ENCODE results near the gene IL18BP.

IL18BP gene

DNA sequence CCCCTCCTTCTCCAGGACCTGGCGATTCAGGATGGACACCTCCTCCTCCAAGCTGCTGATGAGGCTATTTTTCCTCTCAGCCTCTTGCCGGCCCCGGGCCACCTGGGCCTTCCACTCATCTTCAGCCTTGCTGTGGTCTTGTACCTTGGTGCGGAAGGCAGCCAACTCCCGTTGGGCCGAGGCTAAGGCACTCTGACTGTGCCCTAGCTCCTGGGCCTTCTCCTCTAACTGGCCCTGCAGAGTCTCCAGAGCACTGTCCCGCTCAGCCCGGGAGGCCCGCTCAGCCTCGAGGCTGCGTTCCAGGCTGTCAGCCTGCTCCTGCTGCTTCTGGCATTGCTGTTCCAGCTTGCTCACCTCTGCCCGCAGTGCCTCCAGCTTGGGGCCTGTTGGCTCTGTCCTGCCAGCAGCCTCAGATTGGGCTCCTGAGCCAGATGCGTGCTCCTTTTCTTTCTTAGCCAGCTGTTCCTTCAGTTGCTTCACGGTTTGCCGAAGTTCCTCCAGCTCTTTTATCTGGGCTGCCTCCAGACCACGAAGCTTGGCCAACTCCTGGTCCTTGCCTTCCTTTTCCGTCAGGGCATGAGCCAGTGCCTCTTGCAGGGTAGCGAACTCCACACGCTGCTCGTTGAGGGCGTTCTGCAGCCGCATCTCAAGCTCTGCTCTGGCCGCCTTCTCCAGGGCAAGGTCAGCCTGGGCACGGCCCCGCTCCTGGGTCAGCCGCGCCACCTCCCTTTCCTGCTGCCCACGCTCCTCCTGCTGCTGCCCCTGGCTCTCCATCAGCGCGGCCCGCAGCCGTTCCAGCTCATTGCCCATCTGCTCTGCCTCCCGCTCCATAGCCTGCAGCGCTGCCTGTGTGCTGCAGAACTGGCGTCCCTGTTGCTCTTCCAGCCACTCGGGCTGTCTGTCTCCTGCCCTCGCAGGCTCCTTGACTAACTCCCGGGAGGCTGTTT, 15.3 kb downstream of the IL18BP start:
- no peak for DNase-seq

DNA sequence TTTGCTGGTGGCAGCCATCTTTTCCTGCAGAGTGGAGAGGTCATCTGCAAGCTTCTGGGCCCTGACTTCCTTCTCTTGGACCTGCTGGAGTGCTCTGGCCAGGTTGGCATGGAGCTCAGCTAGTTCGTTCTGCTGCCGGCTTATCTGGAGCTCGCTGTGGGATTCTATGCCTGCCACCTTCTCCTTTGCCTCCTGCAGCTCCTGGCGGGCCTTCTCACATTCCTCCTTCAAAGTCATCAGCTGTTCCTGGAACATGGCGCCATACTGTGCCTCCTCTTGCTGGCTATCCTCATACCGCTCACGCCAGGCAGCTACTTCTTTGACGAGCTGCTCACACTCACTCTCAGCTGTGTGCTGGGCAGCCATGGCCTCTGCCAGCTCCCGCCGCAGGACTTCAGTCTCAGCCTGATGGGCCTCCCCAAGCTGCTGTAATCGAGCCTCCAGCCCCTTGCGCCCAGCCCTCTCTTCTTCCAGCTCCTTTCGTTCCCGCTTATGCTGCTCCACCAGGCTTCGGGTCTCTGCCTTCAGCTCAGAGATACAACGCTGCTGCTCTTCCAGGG, 16.1 kb downstream of the IL18BP start:
- DNase-seq, result no peak

DNA sequence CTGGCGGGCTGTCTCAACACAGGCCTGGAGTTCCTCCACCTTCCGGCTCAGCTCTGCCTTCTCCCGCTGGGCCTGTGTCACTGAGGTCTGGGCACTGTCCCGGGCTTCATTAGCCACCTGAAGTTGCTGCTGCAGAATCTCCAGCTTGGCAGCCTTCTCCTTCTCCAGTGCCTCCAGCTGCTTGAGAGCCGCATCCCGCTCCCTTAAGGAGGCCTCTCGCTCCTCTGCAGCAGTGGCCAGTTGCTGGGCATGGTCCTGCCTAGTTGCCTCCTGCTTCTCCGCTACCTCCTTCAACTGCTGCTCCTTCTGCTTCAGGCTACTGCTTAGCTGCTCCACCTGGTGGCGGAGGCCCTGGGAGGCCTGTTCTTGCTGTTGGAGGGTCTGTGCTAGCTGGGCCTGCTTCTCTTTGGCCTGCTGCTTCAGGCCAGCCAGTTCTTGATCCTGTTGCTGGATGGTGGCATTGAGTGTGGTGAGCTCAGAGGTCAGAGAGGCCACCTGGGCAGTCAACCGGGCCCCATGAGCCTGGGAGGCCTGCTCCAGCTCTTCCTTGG, 16.9 kb downstream of the IL18BP start:
- no peak for DNase-seq

DNA sequence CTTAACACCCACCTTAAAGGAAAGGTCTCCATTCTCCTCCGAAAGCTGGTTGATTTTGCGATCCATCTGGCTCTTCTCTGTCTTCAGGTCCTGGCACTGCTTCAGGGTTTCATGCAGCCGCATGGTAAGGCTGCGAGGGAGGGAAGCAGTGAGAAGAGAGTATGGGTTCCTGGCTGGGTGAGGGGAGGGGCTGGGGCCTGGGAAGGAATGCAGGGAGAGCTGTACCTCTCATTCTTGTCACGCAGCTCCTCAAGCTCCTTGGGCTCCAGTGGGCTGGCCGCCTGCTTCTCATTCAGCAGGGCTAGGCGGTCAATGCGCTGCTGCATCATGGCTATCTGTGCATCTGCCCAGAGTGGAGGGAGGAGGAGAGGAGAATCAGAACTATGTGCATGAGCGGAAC, 19.5 kb downstream of the IL18BP start:
- DNase-seq, result no peak

DNA sequence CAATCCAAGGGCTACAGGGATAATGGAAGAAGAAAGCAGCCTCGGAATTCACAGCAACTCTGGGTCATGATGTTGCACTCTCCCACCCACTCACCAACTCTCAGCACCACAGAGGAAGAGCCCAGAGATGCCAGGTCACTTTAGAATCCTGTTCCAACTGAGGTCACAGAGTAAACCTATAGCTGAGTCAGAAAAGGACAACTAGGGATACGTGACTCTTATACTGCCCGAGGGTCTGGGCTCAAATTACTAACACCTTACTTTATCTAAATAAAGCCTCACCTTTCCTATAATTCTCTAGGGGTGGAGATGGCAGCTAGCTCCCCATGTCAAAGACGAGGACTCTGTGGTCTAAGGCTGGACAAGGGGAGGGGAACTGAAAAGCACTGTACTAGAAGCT, 24.6 kb downstream of the IL18BP start:
- no peak for DNase-seq

DNA sequence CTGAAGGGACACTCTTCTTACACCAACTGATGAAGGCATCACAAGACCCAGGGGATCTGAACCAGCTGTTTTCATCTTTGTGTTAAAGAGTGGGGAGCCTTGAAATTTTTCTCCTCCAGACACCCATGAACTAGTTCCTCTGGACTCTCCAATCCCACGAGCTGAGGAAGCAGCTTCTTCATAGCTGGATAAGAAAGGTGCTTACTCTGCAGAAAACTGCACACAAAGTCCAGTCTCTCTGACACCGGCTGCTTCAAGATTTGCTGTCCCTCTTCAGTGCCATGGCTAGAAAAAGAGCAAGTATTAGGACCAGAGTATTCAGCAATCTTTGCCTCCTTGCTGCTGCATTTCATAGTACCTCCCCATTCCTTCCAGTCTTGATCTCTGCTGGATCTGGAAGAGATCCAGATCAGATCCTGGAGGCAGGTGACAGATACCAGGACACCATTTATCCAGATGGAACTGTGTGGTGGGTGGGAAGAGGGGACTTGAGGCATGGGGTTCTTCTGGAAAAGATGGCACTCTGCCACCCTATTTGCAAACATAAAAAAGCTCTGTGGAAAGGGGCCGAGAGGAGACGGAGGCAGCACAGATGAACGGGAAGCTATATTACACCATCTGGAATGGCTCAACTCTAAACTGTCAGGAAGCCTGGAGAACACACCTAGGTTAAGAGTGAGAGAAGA, 25.5 kb downstream of the IL18BP start:
- no peak for DNase-seq

DNA sequence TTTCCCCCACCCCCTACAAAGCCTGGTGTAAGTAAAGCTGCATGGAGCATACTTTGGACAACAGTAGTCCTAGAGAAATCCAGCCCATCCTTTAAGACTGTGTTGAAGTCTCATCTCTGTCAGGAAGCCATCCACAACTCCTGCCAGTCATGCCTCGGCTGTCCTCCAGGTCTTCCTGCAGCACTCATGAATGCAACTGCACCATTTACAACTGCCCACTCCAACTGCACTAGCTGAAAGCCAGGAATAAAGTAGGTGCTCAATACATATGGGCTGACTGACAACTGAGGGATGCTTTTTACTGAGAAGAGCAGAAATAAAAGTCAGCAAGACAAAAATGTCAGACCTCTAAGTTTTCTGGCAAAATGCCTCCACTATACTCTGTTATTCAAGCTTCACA, 27.4 kb downstream of the IL18BP start:
- no peak for DNase-seq

DNA sequence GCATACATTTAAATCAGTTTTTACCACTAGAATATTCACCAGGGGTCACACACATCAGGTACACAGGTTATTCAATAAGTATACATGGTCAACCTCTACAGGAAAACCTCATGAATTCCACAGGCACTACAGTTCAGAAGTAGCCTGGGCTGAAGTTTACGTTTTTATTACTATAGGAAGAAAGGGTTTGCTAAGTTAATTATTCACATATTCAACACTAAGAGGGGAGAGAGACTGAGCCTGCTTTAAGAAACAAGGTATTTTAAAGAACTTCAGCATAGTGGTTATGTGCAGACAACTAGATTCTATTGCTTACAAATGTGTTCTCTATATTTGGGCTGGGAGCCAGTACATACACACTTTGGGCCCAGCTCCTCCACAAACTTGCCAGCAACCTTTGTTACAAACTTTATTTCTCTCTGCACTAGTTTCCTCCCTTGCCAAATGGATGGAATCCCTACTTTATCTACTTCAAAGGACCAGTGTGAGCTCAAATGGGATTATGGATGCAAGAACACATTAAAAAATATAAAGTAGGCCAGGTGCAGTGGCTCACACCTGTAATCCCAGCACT, 31.9 kb downstream of the IL18BP start:
- no peak for DNase-seq

DNA sequence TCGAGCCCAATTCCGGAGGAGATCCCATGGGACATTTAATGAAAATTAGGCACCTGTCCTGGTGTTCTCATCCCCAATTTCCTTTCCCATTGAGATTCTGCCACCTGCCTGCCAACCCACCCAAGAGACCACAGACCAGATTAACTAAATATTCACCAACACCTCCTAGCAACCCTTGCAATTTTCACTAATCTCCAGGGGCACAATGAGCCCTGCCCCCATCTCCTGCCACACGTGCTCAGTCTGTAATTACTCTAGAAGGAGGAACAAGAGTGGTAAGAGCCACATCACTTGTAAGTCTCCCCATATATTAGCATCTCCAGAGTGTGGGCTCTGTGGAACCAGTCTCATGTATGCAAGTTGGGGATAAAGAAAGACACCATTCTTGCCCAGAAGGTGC, 38.0 kb downstream of the IL18BP start:
- no peak for DNase-seq

DNA sequence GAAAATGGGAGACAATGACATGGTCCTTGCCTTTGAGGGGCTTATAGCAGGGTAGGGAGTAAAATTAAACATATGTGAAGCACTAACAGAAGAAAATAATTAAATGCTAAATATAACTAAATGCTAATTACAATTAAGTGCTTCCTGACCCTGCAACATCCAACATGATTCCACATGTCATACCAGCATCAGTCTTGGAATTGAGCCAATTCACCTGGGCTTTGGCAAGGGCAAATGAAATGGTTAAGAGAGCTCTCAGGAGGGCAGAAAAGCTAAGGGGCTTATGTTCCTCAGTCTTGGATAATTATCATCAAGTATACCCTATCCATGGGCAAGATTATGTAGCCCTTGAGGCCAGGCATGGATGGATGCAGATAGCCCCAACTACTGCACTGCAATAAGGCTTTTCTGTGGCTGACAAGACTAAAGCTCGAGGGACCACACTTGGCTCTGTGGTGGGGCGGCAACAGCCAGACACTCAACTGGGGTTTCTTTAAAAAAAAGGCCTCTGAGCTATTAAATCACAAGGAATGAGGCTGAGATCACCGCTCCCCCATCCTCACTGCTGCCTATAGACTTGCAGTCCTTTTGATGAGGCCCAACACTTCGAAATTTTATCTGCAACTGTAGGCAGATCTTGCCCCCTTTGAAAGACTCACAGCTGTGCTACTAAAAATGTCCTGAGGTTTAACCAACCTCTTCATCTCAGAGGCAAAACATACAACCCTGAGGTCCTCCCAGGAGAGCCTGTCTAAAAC, 39.0 kb downstream of the IL18BP start:
- peak; percentile 24 for DNase-seq

DNA sequence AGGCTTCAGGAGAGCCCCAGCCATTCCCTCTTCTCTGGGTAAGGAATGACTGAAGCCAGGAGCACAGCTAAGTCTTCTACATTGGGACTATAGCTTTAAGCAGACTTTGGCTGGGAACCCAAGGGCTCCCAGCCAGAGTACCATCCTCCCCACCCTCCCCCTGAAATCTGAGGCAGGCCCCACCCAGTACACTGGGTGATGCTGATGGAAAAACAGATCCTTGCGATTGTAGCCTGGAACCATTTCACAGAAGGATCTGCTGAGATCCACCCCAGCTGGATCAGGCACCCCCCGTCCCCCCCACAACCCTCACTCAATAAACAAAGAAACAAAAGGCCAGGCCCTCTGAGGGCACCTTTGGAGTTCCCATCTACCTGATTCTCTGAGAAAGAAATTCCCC, 39.8 kb downstream of the IL18BP start:
- peak; percentile 59 for DNase-seq

DNA sequence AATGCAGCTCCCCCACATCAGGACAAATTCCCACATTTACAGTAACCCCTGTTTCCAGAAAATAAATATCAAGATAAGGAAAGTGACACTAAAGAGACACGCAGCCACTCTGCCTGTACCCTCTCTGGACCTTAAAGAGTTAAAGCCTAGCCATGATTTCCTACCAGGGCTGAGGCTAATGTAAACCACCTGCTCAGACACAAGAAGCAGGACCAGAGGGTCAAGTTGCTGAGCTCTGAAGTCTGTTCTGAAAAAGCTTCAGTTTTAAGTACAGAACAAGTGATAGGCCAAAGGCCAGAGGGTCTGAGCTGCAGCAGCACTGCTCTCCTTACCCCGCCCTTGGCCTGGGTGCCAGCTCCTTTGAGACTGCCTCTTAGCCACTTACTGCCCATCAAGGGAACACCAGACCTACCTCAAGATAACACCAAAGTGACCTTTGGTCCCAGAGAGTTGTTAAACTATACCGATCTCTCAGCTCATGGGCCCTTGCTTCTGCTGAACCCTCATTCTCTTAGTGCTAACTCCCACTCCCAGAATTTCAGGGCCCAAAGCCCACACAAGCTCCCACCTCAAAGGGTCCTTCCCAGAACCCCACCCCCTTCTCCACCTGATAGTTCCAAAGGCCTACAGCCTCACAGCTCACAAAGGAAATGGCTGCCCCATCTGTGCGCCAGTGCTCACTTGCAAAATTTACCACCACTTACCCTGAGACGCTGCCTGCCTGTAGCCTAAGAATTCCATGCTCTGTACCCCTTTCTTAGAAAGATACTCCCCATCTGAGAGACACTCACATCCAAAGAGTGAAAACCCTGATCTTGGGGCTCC, 40.5 kb downstream of the IL18BP start:
- no peak for DNase-seq

DNA sequence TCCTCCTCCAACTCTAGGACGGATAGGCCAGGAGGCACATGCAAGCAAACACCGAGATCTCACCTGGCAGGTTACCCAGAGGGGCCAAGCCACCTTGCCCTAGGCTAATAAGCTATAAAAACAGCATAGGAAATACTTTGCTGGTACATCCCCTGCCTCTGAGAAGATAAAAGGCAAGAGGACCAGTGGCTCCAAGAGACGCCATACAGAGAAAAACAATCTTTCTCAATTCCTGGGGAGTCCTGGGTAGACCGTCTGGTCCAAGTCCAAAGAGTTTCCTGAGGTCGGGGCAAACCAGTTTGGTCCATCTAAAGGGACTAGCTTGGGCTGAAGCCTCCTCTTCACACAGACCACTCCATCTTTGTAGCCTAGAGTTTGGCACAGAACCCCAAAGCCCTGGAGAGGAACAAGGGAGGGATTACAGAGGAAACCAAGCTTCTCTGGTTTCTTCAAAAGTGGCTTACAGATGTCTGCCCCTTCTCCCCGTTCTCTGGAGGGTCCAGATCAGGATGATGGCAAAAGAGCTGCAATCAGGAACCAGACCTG, 41.2 kb downstream of the IL18BP start:
- DNase-seq, result no peak

DNA sequence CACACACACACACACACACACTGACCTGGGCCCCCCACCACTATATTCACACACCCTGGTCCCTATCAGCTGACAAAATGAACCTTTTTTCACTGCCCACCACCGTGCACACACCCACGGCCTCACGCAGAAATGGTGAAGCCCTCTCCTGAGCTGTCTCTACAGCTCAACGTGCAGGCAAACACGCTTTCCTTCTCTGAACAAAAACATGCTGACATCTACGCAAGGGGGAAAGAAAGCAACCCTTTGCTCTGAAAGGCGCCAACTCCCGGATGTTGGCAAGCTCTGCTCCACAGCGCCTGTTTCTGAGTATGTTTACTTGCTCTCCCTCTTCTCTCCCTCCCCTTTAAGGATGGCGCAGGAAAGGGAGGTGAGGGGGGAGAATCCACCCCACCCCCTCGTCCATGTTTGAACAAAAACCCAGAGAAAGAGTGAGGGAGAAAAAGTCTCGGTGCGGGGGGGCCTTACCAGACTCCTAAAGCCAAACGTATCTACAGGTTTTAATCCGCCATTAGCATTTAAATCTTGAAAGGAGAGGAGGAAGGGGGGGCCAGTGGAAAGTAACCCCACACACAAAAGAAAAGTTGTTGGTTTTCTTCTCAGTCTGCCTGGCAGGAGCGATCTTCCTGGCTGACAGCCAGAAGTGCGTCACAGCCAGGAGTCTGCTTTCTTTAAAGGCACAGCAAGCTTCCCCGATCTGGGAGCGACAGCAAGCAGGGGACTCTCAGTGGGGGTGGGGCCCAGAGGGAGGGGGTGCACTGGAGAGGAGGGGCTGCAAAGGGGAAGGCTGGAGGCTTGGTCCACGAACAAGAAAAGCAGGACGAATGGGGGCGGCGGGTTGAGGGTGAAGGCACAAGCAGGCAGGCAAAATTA, 42.0 kb downstream of the IL18BP start:
- peak; percentile 88 for DNase-seq

DNA sequence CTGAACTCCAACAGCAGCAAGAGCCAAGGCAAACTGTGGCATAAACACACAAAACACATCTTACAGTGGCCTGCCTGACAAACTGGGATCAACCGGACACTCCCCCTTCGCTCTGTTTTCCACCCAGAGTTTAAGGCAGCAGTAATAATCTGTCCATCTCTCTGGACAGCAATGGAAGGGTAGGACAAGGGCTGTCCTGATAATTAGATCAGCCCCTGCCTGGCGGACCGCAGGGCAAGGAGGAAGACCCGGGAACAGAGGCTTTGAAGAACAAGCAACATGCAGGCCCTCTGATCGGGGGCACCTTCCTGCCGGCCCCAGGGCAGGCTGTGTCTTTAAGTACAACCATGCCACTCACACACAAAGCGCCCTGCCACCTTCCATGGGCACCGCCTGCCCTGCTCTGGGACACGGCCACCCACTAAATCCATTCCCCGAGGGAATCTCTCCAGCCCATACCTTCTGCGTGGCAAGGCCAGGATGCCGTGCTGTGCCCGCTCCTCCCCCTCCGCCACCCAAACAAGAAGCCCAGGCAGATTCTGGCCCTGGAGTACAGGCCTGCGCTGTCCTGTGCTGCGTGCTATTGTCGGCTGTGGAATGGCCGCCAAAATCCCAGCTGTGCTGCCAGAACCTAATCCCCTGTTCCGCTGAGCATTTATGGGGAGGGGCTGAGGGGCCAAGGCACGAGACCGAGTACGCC, 42.8 kb downstream of the IL18BP start:
- DNase-seq, result peak; percentile 25

DNA sequence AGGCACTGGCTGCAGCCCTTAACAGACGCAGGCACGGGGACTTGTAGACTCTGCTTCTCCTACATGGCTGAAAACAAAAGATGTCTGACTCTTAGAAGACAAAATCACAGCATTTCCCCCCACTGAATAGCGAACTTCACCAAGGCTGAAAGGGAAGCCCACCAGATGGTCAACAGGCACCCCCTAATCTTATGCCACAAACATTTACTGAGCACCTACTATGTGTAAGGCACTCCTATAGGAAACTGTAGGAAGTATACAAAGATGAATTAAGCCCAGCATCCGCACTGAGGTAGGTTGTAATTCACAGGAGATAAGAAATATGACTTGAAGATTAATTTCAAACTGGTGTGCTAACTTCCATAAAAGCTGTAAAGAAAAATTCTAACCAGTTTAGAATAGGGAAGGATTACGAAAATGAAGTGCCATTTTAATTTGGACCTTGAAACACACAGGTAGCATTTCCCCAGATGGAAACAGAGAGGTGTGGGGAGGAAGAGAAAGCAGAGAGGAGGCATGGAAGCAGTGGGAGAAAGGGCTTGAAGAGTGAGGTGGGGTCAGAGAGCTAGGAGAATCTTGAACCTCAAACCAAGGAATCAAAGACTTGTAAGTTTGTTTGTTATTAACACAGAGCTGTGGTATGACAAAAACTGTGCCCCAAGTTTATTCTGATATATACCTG, 43.5 kb downstream of the IL18BP start:
- DNase-seq, result no peak

DNA sequence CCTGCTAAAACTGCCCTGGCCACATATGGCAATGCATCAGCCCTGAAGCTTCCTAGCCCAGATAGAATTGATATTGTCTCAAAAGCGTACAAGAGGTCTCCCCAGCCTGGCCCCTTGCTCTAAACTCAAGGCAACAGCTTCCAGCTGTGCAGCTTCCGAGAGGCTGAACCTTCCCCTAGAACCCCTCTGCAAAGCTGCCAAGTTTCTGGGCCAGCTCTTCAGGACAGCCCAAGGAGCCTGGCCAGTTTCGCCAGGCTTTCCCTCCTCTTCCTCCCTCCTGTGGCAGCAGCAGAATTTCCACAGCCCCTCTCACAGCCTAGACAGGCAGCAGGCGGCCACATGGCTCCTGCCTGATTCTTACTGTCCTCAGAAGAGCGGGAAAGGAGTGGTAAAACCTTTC, 47.1 kb downstream of the IL18BP start:
- no peak for DNase-seq

DNA sequence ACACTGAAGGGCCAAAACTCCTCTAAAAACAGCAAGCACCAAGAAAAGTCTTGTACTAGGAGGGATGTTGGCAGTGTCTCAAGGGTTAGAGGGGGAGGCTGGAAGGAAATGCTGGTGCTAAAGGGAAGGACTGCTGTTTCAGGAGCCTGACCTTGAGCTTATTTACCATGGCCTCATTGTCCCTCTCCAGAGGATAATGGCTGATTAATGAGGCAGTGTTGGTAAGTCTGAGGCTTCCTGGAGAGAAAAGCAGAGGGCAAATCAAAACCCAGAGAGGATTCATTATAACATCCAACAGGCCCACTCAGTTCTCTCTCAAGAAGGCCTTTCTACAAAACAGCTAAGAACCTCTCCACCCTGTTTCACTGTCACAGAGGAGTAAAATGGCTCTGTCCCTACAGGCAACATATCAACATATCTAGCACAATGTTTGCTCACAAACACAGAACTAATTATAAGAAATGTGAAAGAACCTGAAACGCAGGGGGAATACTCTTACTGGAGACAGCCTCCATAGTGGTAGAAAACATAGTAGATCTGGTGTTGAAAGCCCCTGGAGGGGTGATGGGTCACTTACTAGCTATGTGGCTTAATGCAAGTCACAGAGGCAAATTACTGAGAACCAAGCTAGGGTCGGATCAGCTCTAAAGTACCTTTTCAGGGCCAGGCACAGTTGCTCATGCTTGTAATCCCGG, 50.2 kb downstream of the IL18BP start:
- DNase-seq, result no peak

All from NCI-H1694 (cell line).